Prostate gland (tissue), 2 donors: ENCODE measurements around the gene ADGRG7. TPM values are rescaled to one million over a fixed set of nuclear protein-coding genes. Genes with fewer than 3 reads are reported as not detected.
"Not testable (repeated sequence)": the region's sequence is repeated elsewhere in the genome, so short reads cannot be mapped to it uniquely, and the experiment has no call there.

Experiments
- DNase-seq: peaks from one replicate; pipeline ENCODE4 v3.0.0-alpha.2; 2019; ENCODE audit warnings: low spot score
- H3K27ac ChIP-seq, 2 donors: fragments of 200-600 bp; sonication (generic); 2 replicates each; pipeline ENCODE4 v1.5.1; 2017 to 2019
- H3K27me3 ChIP-seq: fragments of 200-600 bp; sonication (generic); replicated peaks from 2 replicates; pipeline ENCODE4 v1.5.1; 2019; ENCODE audit not compliant: insufficient read depth
- H3K36me3 ChIP-seq, 2 donors: fragments of 200-600 bp; sonication (generic); 1 replicate in 1 of 2; 2 replicates in 1 of 2; pipeline versions ENCODE4 v1.5.1 to v1.8.1; 2017 to 2019
- H3K4me1 ChIP-seq: fragments of 200-600 bp; sonication (generic); replicated peaks from 2 replicates; pipeline ENCODE4 v1.5.1; 2019
- H3K4me3 ChIP-seq, 2 donors: fragments of 200-600 bp; sonication (generic); 2 replicates each; pipeline ENCODE4 v1.5.1; 2017 to 2019
- H3K9me3 ChIP-seq: fragments of 200-600 bp; sonication (generic); 2 replicates; pipeline ENCODE4 v1.5.1; 2017
- POLR2A ChIP-seq: fragments of 450-650 bp; IDR thresholded peaks from one replicate; pipeline ENCODE4 v1.6.1; 2016; ENCODE audit warnings: antibody characterized with exemption, mild to moderate bottlenecking
- POLR2AphosphoS5 ChIP-seq: sonication (generic); formaldehyde crosslinking; IDR thresholded peaks from one replicate; pipeline ENCODE4 v1.6.1; 2017; ENCODE audit warnings: antibody characterized with exemption
- WGBS: methylation state at CpG from one replicate; pipeline ENCODE4 v1.1.5; 2018; 5-methylcytosine and 5-hydroxymethylcytosine counted together
- intact Hi-C: fragments of 100-400 bp; cut with DNase I; formaldehyde crosslinking; loops from one replicate; pipeline ENCODE4 v1.14.2; 2022
- total RNA-seq, 2 donors: library from RNA; depleted of rRNA; stranded (reverse); fragments of >200 nt; gene quantifications; one replicate each; pipeline ENCODE4 v1.1.0, GENCODE V29; 2016
- TF ChIP-seq, protein P1 (sequence below), 4 experiments: fragments of 200-600 bp in 2 of 4; fragments of 450-650 bp in 2 of 4; sonication (generic) in 2 of 4; IDR thresholded peaks; 1 replicate in 3 of 4; 2 replicates in 1 of 4; pipeline ENCODE4 v1.5.1; 2016 to 2019; ENCODE audit warnings: antibody characterized with exemption in 4 of 4, mild to moderate bottlenecking in 2 of 4, moderate library complexity in 2 of 4

Gene ADGRG7
- total RNA-seq, 2 donors from 2014 or later: 0.68 TPM; not detected in 1

DNA sequence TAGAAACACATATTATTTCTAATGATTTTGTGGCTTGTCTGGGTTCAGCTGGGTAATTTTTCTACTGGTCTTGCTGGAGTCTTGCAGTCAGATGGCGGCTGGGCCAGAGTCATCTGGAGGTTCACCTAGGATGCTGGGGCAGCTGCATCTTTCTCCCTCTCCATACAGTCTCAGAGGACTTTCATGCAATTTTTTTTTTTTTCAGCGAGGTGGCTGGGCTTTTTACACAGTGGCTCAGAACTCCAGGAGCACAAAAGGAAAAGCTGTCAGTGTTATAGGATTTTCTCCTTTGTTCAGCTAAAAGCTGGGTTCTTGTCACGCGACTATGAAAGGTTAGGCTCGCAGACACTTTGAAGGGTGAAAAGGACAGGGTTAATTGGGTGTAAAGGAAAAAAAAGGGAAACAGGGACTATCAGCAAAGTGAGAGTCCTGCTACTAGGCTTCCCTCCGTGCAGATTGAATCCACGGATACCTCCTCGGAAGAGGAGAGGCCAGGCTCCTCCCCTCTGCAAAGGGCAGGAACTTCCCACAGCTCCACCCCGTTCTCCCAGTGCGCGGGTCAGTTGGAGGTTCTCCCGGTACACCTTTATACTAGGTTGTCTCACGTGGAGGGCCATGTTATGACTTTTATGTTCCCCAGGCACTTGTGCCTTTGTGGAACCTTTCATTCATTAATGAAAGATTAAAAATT, 44.3 kb downstream of the ADGRG7 start:
- no peak for DNase-seq
- Histone ChIP-seq H3K27me3 (no peaks in the 10 kb centered on the region), H3K36me3 (no peaks in the 10 kb centered on the region), H3K4me1 (no peaks in the 10 kb centered on the region), H3K27ac (no peak overlapping the region), H3K4me3 (no peak overlapping the region), H3K9me3 (no peaks in the 10 kb centered on the region)
- WGBS: 82% methylated on average over 13 of the region's 13 CpGs
- TF ChIP-seq POLR2AphosphoS5: no peak
- TF ChIP-seq, protein P1, sequence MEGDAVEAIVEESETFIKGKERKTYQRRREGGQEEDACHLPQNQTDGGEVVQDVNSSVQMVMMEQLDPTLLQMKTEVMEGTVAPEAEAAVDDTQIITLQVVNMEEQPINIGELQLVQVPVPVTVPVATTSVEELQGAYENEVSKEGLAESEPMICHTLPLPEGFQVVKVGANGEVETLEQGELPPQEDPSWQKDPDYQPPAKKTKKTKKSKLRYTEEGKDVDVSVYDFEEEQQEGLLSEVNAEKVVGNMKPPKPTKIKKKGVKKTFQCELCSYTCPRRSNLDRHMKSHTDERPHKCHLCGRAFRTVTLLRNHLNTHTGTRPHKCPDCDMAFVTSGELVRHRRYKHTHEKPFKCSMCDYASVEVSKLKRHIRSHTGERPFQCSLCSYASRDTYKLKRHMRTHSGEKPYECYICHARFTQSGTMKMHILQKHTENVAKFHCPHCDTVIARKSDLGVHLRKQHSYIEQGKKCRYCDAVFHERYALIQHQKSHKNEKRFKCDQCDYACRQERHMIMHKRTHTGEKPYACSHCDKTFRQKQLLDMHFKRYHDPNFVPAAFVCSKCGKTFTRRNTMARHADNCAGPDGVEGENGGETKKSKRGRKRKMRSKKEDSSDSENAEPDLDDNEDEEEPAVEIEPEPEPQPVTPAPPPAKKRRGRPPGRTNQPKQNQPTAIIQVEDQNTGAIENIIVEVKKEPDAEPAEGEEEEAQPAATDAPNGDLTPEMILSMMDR (IDR thresholded peaks at IDR 0.05): no peak
- no peak for TF ChIP-seq POLR2A
- intact Hi-C loops: no loop called here

DNA sequence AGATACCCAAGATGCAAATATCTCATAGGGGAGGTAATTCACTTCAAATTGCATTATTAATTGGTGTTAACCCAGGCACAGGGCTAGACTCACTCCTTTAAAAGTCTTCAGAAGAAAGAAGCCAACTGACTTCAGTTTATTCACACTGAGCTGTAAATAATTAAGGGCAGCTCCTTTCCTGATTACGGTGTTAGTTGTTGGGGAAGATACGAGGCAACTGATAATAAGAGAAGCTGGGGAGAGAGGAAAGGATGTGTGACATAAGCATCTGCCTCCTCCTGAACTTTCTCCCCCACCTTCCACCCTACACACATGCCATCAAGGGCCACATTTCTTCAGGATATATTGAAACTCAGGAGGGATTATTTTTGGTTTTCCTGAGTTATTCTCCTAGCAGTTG, 47.5 kb downstream of the ADGRG7 start:
- Histone ChIP-seq H3K9me3 (no peaks in the 10 kb centered on the region), H3K36me3 (no peaks in the 10 kb centered on the region), H3K4me3 (no peak overlapping the region), H3K27me3 (no peaks in the 10 kb centered on the region), H3K4me1 (no peaks in the 10 kb centered on the region), H3K27ac (no peak overlapping the region)
- TF ChIP-seq, protein P1 (IDR thresholded peaks at IDR 0.05): no peak
- TF ChIP-seq POLR2AphosphoS5 (no peak), POLR2A (no peak)
- intact Hi-C loops: no loop called here
- no peak for DNase-seq
- 58% methylated on average over 2 of the region's 2 CpGs for WGBS

DNA sequence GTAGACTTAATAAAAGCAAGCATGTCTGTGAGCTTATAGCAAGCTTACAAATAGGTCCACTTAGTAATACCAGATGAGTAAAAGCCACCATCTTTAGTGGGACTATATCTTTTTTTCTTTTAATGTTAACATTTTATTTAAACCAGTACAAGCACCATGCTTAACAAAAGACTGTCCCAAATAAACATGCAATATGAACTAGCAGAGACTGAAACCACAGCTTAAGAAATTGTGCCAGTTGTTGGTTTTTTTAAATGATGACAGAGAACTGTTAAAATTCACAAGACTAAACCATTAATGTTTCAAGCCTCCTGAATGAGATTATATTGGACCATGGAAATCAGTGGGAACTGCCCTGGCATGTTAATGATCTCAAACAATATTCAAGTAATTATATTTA, 51.9 kb downstream of the ADGRG7 start:
- DNase-seq, H3K4me3 ChIP-seq, intact Hi-C loops, H3K27ac ChIP-seq, H3K36me3 ChIP-seq, H3K4me1 ChIP-seq, H3K27me3 ChIP-seq, H3K9me3 ChIP-seq: not testable (repeated sequence)

DNA sequence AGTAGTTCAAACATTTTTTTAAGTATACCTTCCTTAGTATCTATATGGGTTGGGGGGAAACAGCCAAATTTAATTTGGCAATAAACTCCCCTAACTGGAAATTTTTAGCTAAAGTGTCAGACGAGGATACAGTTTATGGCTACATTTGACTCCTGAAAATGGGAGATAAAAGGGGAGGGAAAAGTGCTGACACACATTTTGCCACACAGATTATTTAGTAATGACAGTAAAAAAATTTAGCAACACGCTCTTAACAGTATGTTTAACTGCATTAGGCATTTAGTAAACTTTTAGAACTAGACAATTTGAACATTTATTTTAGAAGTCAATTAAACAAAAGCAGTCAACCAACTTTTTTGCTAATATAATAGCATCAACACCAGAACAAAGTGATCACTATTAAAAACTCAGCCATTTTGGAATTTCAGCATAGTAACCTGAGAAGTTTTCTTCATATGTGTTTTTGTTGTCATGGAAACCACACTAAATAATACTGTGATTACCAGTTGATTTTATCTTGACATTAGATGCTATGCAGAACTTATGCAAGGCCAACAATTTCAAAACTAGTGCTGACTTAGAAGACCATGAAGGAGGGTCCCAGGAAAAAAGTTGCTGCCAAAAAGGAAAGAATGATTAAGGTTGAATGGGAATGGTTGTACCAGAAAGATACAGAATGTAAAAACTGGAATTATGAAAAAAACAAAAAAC, 52.9 kb downstream of the ADGRG7 start:
- Histone ChIP-seq H3K27me3 (no peaks in the 10 kb centered on the region), H3K4me3 (no peak overlapping the region), H3K4me1 (no peaks in the 10 kb centered on the region), H3K9me3 (no peaks in the 10 kb centered on the region), H3K36me3 (no peaks in the 10 kb centered on the region), H3K27ac (no peak overlapping the region)
- no peak for DNase-seq
- TF ChIP-seq POLR2AphosphoS5: no peak
- TF ChIP-seq POLR2A: no peak
- TF ChIP-seq, protein P1 (IDR thresholded peaks at IDR 0.05): no peak
- intact Hi-C loops: no loop called here
- 53% methylated on average over 2 of the region's 2 CpGs for WGBS

DNA sequence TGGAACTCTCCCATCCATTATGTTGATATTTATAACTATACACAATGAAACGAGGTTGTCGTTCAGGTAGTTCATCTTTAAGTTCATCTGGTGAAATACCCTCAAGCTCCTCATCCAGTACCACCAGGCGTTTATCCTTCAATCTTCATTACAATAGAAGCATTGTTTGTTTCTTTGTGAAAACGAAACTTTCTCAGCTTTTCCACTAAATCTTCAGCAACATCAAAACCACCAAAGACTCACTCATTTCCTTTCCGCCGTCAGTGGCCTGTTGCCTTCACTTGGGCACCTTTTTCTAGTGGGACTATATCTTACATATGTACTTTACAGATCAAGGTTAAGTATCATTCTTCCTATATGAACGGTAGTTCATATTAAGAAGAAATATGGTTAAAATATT, 55.8 kb downstream of the ADGRG7 start:
- TF ChIP-seq POLR2AphosphoS5: no peak
- TF ChIP-seq, protein P1 (IDR thresholded peaks at IDR 0.05): no peak
- TF ChIP-seq POLR2A: no peak
- intact Hi-C loops: no loop called here
- H3K27ac ChIP-seq: no peak overlapping the region

GRCh38 chr3:100666699-100667098, 57.3 kb downstream of the ADGRG7 start:
- DNase-seq, H3K36me3 ChIP-seq, intact Hi-C loops, H3K4me1 ChIP-seq, H3K27ac ChIP-seq, H3K4me3 ChIP-seq, H3K9me3 ChIP-seq, H3K27me3 ChIP-seq: not testable (repeated sequence)
- WGBS: 75% methylated on average over 6 of the region's 6 CpGs

More for the DNA sequence above, 55.8 kb downstream of the ADGRG7 start:
- Histone ChIP-seq H3K36me3 (no peaks in the 10 kb centered on the region), H3K27me3 (no peaks in the 10 kb centered on the region), H3K4me3 (no peak overlapping the region), H3K9me3 (no peaks in the 10 kb centered on the region), H3K4me1 (no peaks in the 10 kb centered on the region)
- no peak for DNase-seq
- 44% methylated on average over 7 of the region's 7 CpGs for WGBS

- H3K9me3 ChIP-seq, H3K27me3 ChIP-seq, H3K27ac ChIP-seq, intact Hi-C loops, DNase-seq, H3K4me3 ChIP-seq, H3K36me3 ChIP-seq, H3K4me1 ChIP-seq: not testable (repeated sequence)
- 20% methylated on average over 1 of the region's 1 CpG for WGBS
Measured at GRCh38 chr3:100667316-100667715, 57.9 kb downstream of the ADGRG7 start.

DNA sequence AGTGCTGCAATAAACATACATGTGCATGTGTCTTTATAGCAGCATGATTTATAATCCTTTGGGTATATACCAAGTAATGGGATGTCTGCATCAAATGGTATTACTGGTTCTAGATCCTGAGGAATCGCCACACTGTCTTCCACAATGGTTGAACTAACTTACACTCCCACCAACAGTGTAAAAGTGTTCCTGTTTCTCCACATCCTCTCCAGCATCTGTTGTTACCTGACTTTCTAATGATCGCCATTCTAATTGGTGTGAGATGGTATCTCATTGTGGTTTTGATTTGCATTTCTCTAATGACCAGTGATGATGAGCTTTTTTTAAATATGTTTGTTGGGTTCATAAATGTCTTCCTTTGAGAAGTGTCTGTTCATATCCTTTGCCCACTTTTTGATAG, 61.6 kb downstream of the ADGRG7 start:
- intact Hi-C loops: not testable (repeated sequence)
- WGBS: 96% methylated on average over 2 of the region's 2 CpGs

More for the DNA sequence above, 61.6 kb downstream of the ADGRG7 start:
- H3K4me1 ChIP-seq, H3K9me3 ChIP-seq, H3K36me3 ChIP-seq, H3K4me3 ChIP-seq, DNase-seq, H3K27me3 ChIP-seq, H3K27ac ChIP-seq: not testable (repeated sequence)
